Uterus (tissue), 4 donors: ENCODE measurements around the gene DNASE1L3. TPM values are rescaled to one million over a fixed set of nuclear protein-coding genes. Genes with fewer than 3 reads are reported as not detected.

Experiments used
- DNase-seq, 2 donors: peaks; one replicate each; pipeline ENCODE4 v3.0.0-alpha.2; 2019 to 2020
- H3K27ac ChIP-seq, 2 donors: fragments of 200-600 bp; sonication (generic); 1 replicate in 1 of 2; 2 replicates in 1 of 2; pipeline ENCODE4 v1.5.1; 2016 to 2018
- H3K27me3 ChIP-seq, 2 donors: fragments of 200-600 bp; sonication (generic); one replicate each; pipeline ENCODE4 v1.5.1; 2018 to 2019; ENCODE audit warnings: control low read depth in 1 of 2
- H3K36me3 ChIP-seq, 2 donors: fragments of 200-600 bp; sonication (generic); one replicate each; pipeline ENCODE4 v1.5.1; 2019; ENCODE audit warnings: control low read depth in 1 of 2
- H3K4me1 ChIP-seq, 2 donors: fragments of 200-600 bp; sonication (generic); one replicate each; pipeline ENCODE4 v1.5.1; 2018 to 2019; ENCODE audit warnings: control low read depth in 1 of 2
- H3K4me3 ChIP-seq, 2 donors: fragments of 200-600 bp; sonication (generic); 1 replicate in 1 of 2; 2 replicates in 1 of 2; pipeline ENCODE4 v1.5.1; 2018 to 2019; ENCODE audit warnings: mild to moderate bottlenecking in 1 of 2
- H3K9me3 ChIP-seq, 2 donors: fragments of 200-600 bp; sonication (generic); one replicate each; pipeline ENCODE4 v1.5.1; 2019; ENCODE audit warnings: control low read depth in 1 of 2
- CTCF ChIP-seq, 4 experiments: fragments of 200-600 bp in 2 of 4; fragments of 450-650 bp in 2 of 4; sonication (generic) in 2 of 4; IDR thresholded peaks; one replicate each; pipeline ENCODE4 v1.5.1; 2016 to 2019; ENCODE audit warnings: antibody characterized with exemption in 4 of 4, mild to moderate bottlenecking in 2 of 4, moderate library complexity in 1 of 4
- POLR2A ChIP-seq, 2 donors: fragments of 450-650 bp; IDR thresholded peaks; one replicate each; pipeline ENCODE4 v1.6.1; 2016; ENCODE audit warnings: antibody characterized with exemption in 2 of 2, mild to moderate bottlenecking in 1 of 2, moderate library complexity in 1 of 2
- intact Hi-C: fragments of 100-400 bp; cut with DNase I; formaldehyde crosslinking; loops from one replicate; pipeline ENCODE4 v1.15.1; 2023; ENCODE audit warnings: low total_unique reads
- total RNA-seq, 4 donors: library from RNA; depleted of rRNA in 3 of 4; stranded (reverse); fragments of >200 nt in 3 of 4; gene quantifications; one replicate each; pipeline versions ENCODE4 v1.1.0 to v1.2.4, GENCODE V29; 2014 to 2023
- donor health status: DM: yes; HTN: yes; CAD: no.

DNASE1L3 gene
- total RNA-seq, 4 donors from 2014 or later: 0.77 to 3.2 (median 2.4) TPM

DNA sequence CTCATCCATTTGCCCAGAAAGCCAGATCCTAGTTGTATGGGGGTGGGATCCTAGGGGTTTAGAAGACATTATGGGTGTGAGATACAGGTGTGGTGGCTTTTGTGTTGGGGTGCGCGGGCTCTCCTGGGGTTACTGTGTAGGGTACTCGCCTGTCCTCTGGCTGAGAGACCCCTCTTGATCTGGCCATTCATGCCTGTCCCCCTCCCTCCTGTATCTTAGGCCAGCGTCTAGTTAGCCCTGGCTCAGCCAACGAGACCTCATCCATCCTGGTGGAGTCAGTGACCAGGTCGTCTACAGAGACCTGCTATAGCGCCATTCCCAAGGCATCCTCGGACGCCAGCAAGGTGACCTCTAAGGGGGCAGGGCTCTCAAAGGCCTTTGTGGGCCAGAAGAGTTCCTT, 41.4 kb downstream of the DNASE1L3 start:
- H3K9me3 ChIP-seq: no peaks in the 10 kb centered on the region
- H3K4me3 ChIP-seq: no peak overlapping the region
- H3K27me3 ChIP-seq: no peaks in the 10 kb centered on the region
- DNase-seq: no peak
- intact Hi-C loops: no loop called here
- H3K27ac ChIP-seq: peak overlapping the region in 1 of 2 donors; percentile 0
- no peaks in the 10 kb centered on the region for H3K36me3 ChIP-seq
- H3K4me1 ChIP-seq: peaks cover 7 to 8% of the 10 kb centered on the region in 2 donors
- TF ChIP-seq CTCF (IDR thresholded peaks at IDR 0.05) (no peak), POLR2A (IDR thresholded peaks at IDR 0.05) (no peak)

- Histone ChIP-seq H3K9me3 (no peaks in the 10 kb centered on the region), H3K27ac (peak overlapping the region in 1 of 2 donors; percentile 7), H3K27me3 (no peaks in the 10 kb centered on the region), H3K4me1 (peaks cover 10% of the 10 kb centered on the region in 2 donors), H3K36me3 (no peaks in the 10 kb centered on the region), H3K4me3 (no peak overlapping the region)
- DNase-seq: no peak
- intact Hi-C loops: no loop called here
- TF ChIP-seq CTCF (IDR thresholded peaks at IDR 0.05): no peak
- no peak for TF ChIP-seq POLR2A (IDR thresholded peaks at IDR 0.05)
Measured at GRCh38 chr3:58168498-58168897, 42.3 kb downstream of the DNASE1L3 start.

DNA sequence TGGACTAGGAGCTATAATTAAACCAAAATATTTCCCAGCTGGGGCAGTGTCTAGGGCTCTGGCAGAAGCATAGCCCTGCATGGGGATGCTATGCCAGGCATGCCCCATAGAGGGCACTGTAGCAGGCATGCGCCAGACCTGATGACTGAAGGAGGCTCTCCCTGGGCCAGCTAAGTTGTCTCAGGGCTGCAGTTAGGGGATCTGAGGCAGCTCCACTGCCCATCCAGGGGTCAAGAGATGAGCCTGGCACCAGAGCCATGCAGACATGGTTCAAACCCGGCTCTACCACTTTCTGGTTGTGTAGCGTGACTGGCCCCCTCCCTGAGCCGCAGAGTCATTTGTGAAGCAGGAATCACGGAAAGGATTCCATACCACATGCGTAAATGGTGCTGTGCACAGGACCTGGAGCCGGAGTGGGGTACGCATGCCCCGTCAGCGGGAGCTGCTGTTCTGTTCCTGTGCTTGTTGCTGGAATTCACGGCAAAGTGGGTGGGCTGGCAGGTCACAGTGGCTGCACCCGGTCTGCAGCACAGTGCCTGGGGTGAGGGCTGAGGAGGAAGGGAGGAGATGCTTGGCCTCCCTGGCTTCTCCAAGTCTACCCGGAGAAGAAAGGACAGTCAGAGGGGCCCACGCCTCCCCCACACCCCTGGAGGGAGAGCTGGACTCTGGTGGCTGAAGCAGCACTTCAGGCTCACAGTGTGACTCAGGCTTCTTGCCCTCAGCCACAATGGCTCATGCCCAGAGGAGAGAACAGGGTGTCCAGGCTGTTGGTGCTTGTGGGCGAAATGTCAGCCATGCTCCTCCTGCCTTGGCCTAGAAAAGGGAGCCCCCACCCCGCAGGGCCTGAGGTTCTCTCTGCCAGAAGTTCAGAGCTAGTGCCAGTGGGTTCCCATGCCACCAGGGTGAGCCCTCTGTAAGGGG, 43.1 kb downstream of the DNASE1L3 start:
- intact Hi-C loops: no loop called here
- Histone ChIP-seq H3K4me3 (no peak overlapping the region), H3K4me1 (peaks cover 10 to 11% of the 10 kb centered on the region in 2 donors), H3K27me3 (no peaks in the 10 kb centered on the region), H3K9me3 (no peaks in the 10 kb centered on the region), H3K27ac (peak overlapping the region; percentile 50 to 52), H3K36me3 (no peaks in the 10 kb centered on the region)
- DNase-seq: peak; percentile 69
- TF ChIP-seq CTCF (IDR thresholded peaks at IDR 0.05) (peak; percentile 61 to 84 (median 70)), POLR2A (IDR thresholded peaks at IDR 0.05) (no peak)

- Histone ChIP-seq H3K27me3 (no peaks in the 10 kb centered on the region), H3K4me1 (peaks cover 11 to 16% of the 10 kb centered on the region in 2 donors), H3K27ac (peak overlapping the region; percentile 75 to 79), H3K36me3 (no peaks in the 10 kb centered on the region), H3K9me3 (no peaks in the 10 kb centered on the region), H3K4me3 (no peak overlapping the region)
- intact Hi-C loops: no loop called here
- DNase-seq: peak in 1 of 2 donors; percentile 58
- TF ChIP-seq POLR2A (IDR thresholded peaks at IDR 0.05) (no peak), CTCF (IDR thresholded peaks at IDR 0.05) (no peak)
Measured at GRCh38 chr3:58164906-58165821, 45.6 kb downstream of the DNASE1L3 start.
